Ecto neural progenitor cell (in vitro differentiated cells): ENCODE measurements around the gene PEMT.

Experiments used
- DNase-seq: peaks from one replicate; pipeline ENCODE4 v3.0.0-alpha.2; 2018; ENCODE audit warnings: low spot score

The PEMT gene

GRCh38 chr17:17605083-17605728, 13.7 kb upstream of the PEMT start:
- DNase-seq = no peak

- DNase-seq = no peak
Observed at GRCh38 chr17:17603895-17604225, 12.4 kb upstream of the PEMT start.

- no peak for DNase-seq
Observed at GRCh38 chr17:17603178-17603894, 11.8 kb upstream of the PEMT start.

- no peak for DNase-seq
Observed at GRCh38 chr17:17599965-17600364, 8.5 kb upstream of the PEMT start.

DNA sequence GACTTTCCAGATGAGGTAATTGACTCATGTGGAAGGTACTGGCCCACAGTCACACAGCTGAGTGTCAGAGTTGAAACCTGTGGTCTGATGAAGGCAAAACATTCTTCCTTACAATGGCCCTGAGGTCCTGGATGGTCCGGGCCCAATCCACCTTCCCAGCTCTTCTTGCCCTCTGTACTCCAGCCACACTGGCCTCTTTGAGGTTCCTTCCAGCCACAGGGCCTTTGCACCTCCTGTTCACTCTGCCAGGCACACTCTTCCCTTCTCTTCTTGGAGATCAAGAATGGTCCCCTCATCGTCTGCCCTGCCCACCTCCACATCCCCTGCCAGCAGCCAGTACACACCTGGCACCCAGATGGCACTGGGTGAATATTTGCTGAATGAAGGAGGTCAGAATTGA, 6.5 kb upstream of the PEMT start:
- no peak for DNase-seq

DNA sequence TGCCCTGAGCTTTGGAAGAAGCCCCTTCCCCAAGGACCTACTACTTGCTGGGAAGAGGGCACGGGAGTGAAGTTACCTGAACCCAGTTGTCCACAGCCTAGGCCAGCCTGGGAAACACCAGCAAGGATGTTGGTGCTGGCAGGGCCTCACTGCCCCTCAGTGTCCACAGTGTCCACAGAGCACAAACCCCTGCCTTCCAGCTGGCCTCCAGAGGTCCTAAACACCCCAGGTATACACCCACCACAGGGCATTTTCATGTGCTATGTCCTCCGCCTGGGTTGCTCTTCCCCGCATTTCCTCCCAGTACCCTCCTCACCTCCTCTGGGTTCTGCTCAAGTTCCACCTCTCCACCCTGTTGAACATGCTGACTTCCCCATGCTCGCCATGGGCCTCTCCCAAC, 4.2 kb upstream of the PEMT start:
- no peak for DNase-seq

GRCh38 chr17:17593222-17593620, 1.7 kb upstream of the PEMT start:
- DNase-seq = no peak

DNA sequence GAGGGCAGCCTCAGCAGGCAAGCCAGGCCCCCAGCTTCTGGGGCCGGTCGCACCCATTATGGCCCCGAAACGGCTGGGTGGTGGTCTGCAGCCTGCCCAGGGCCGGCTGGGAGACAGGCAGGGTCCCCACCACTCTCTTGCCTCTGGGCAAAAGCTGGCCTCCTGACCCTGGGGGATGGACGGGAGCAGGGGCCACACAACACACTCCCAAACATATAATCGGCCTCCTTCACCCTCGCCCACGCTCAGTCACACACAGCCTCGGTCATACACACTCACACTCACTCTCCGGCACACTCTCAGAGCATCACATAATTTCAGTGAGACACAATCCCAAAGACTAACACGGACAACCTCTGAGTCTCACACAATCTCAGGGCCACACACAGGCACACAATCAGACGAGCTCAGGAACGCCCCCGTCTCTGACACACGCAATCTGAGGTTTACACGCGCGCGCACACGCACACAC, 589 bp downstream of the PEMT start:
- DNase-seq = no peak

GRCh38 chr17:17590141-17590751, 1.3 kb downstream of the PEMT start:
- DNase-seq = no peak

DNA sequence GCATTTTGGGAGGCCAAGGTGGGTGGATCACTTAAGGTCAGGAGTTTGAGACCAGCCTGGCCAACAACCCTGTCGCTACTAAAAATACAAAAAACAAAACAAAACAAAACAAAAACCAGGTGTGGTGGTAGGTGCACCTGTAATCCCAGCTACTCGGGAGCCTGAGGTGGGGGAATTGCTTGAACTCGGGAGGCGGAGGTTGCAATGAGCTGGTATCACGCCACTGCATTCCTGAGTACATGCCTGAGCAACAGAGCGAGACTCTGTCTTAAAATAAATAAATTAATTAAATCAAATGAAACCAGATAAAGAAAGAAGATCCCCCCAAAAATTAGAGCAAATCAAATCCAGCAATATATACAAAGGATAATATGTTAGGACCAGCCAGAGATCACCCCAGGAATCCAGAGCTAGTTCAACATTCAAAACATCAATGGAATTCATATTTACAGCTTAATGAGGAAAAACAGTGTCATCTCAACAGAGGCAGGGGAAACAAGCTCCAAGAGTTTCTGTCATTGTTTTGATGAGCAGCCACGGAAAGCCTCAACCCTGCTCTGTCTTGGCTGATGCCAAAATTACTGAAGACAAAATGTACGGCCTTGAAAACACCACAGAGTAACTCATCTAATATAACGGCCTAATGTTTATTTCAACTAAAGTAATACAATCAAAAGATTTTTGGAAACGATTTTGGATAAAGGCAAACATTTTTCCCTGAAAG, 3.7 kb downstream of the PEMT start:
- no peak for DNase-seq

DNA sequence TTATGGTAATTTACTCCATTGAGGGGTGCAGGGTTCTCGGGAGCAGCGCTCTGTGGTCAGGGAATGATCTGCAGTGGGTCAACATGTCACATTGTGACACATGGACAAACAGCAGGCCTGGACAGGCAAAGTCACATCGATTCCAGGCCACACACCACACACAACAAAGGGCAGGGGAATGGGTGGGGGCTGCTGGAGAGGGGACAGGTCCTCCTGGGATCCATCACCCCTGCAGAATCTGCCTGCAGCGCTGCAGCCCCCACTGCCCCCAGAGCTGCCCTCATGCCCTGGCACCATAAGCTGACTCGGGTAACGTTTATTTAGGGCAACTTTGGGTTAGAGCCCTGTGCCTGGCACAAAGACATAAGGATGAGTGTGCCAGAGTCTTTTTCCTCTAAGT, 9.1 kb downstream of the PEMT start:
- DNase-seq = no peak

- no peak for DNase-seq
Observed at GRCh38 chr17:17581509-17581908, 10.0 kb downstream of the PEMT start.

DNA sequence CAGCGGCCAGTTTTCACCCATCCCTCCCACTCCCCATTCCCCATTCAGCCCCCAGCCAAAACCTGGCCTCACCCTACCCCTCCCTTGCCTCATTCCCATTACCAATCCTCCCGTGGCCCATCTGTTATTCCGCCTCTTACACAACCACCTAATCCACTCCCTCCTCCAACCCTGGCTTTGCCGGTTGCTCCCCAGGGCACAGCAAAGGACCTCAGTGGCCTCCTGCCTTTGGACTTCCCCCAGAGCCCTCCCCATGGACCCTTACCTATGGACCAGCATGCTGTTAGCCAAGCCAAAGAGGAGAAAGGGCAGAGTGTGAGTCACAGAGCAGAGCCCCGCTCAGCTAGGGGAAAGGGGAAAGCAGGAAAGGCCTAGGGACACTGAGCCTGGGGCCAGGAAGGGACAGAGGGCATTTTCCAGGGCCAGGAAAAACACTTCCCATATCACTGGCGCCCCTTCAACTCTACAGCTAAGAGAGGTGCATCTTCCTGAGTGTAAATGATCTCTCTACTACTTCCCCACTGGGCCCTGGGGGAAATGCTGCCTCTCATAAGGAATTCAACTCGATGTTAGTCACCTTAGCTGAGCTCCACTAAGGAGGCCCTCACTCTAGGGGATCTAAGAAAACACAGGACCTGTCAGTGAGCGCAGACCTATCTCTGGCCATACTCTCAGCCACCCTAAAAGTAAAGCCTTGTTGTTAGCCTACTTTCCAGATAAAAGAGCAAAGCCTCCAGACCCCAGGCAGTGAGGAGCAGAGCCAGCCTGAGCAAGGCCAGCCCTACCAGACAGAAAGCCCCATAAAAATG, 10.6 kb downstream of the PEMT start:
- no peak for DNase-seq

- no peak for DNase-seq
Observed at GRCh38 chr17:17579691-17580090, 11.8 kb downstream of the PEMT start.

DNA sequence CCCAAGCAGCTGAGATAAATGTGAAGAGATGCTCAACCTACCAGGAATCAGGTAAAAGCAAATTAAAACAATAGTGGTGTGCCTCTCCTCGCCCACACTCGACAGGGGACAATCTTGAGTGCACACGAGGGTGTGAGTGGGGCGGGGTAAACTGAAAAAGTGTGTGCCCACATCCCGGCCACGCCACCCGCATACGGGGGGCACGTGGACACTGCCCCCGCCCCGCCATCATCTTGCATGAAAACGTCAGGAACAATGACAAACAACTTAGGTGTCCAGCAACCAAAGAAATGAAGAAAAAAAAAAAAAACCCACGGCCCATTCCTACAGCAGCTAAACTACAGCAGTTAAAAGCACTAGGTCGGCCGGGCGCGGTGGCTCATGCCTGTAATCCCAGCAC, 14.1 kb downstream of the PEMT start:
- DNase-seq = no peak

GRCh38 chr17:17576772-17577234, 14.7 kb downstream of the PEMT start:
- DNase-seq = no peak

GRCh38 chr17:17575360-17576251, 15.9 kb downstream of the PEMT start:
- no peak for DNase-seq

- DNase-seq = no peak
Observed at GRCh38 chr17:17573912-17574311, 17.6 kb downstream of the PEMT start.

GRCh38 chr17:17572010-17572785, 19.3 kb downstream of the PEMT start:
- DNase-seq = no peak
